ENCODE results near the gene SELENOW.
"Not testable (repeated sequence)": the region's sequence is repeated elsewhere in the genome, so short reads cannot be mapped to it uniquely, and the experiment has no call there.

The SELENOW gene

GRCh38 chr19:47756953-47757608, 21.4 kb upstream of the SELENOW start:
- no peak for DNase-seq (ENCODE audit: low read depth in 2 of 2)

- DNase-seq (ENCODE audit: low read depth in 2 of 2): no peak
These were observed 20.7 kb upstream of the SELENOW start for GRCh38 chr19:47757617-47758442.

GRCh38 chr19:47758443-47758804, 20.1 kb upstream of the SELENOW start:
- no peak for DNase-seq (ENCODE audit: low read depth in 2 of 2)

GRCh38 chr19:47760632-47760999, 17.9 kb upstream of the SELENOW start:
- no peak for DNase-seq (ENCODE audit: low read depth in 2 of 2)

- DNase-seq (ENCODE audit: low read depth in 2 of 2): no peak
These were observed 16.9 kb upstream of the SELENOW start for GRCh38 chr19:47761566-47761965.

- DNase-seq (ENCODE audit: low read depth in 2 of 2): no peak
These were observed 16.4 kb upstream of the SELENOW start for GRCh38 chr19:47762151-47762550.

- no peak for DNase-seq (ENCODE audit: low read depth in 2 of 2)
These were observed 15.7 kb upstream of the SELENOW start for GRCh38 chr19:47762615-47763308.

GRCh38 chr19:47764705-47765104, 13.8 kb upstream of the SELENOW start:
- not testable (repeated sequence) for DNase-seq (ENCODE audit: low read depth in 2 of 2)

GRCh38 chr19:47765523-47766358, 12.8 kb upstream of the SELENOW start:
- no peak for DNase-seq (ENCODE audit: low read depth in 2 of 2)

- DNase-seq (ENCODE audit: low read depth in 2 of 2): no peak
These were observed 12.2 kb upstream of the SELENOW start for GRCh38 chr19:47766359-47766620.

- DNase-seq (ENCODE audit: low read depth in 2 of 2): no peak
These were observed 11.8 kb upstream of the SELENOW start for GRCh38 chr19:47766670-47767069.

- no peak for DNase-seq (ENCODE audit: low read depth in 2 of 2)
These were observed 11.2 kb upstream of the SELENOW start for GRCh38 chr19:47767349-47767748.

GRCh38 chr19:47768604-47769003, 9.9 kb upstream of the SELENOW start:
- no peak for DNase-seq (ENCODE audit: low read depth in 2 of 2)

- no peak for DNase-seq (ENCODE audit: low read depth in 2 of 2)
These were observed 9.0 kb upstream of the SELENOW start for GRCh38 chr19:47769534-47769933.

- DNase-seq (ENCODE audit: low read depth in 2 of 2): not testable (repeated sequence)
These were observed 7.2 kb upstream of the SELENOW start for GRCh38 chr19:47771291-47771690.

- DNase-seq (ENCODE audit: low read depth in 2 of 2): no peak
These were observed 1.9 kb upstream of the SELENOW start for GRCh38 chr19:47776568-47776967.

- not testable (repeated sequence) for DNase-seq (ENCODE audit: low read depth in 2 of 2)
These were observed 1.1 kb upstream of the SELENOW start for GRCh38 chr19:47777245-47778048.

GRCh38 chr19:47778954-47779351, 450 bp downstream of the SELENOW start:
- DNase-seq (ENCODE audit: low read depth in 2 of 2): no peak

GRCh38 chr19:47779524-47780214, 1.2 kb downstream of the SELENOW start:
- DNase-seq (ENCODE audit: low read depth in 2 of 2): no peak

- DNase-seq (ENCODE audit: low read depth in 2 of 2): no peak
These were observed 1.7 kb downstream of the SELENOW start for GRCh38 chr19:47780215-47780551.

Measured in stimulated activated CD8-positive, alpha-beta memory T cell treated with anti-CD3 and anti-CD28 coated beads, Interleukin-7, amount 100 ng/mL, for 1 hour (primary cell).